Fibroblast of pulmonary artery (primary cell): ENCODE results near the gene SLC35F1.

Experiments
- DNase-seq: peaks from one replicate; pipeline ENCODE4 v3.0.0-alpha.2; 2010; ENCODE audit warnings: low read depth
- H3K4me3 ChIP-seq: replicated peaks from 2 replicates; pipeline ENCODE4 v1.5.1; 2011; ENCODE audit warnings: low read depth, mild to moderate bottlenecking, control low read depth, low read length, moderate library complexity
- CTCF ChIP-seq: IDR thresholded peaks from 2 replicates; pipeline ENCODE4 v1.5.1; 2011; ENCODE audit warnings: mild to moderate bottlenecking, control low read depth, low read length, inconsistent platforms; ENCODE audit errors: missing control alignments

SLC35F1 gene

DNA sequence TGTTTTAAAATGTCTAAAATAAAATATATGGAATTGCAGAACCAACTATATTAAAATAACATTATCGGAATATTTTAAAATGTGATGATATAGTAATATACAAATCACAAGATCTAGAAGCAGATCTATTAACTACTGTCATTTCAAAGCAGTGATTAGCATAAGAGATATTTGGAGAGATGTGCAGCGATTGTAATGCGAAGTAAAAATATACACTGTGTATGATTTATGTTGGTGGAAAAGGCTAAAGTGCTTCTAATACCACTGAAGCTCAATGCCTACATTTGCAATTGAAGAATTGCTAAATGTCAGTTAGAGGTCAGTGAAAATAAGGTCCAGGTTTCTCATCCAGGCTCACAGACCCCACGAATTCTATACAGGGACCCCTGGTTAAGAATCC is 392.4 kb downstream of the SLC35F1 start:
- no peak for DNase-seq
- no peak for TF ChIP-seq CTCF
- H3K4me3 ChIP-seq, result no peak overlapping the region

- DNase-seq, result no peak
- no peak for TF ChIP-seq CTCF
- H3K4me3 ChIP-seq, result no peak overlapping the region
Observed at GRCh38 chr6:118304321-118304720, 397.3 kb downstream of the SLC35F1 start.

GRCh38 chr6:118305081-118305480 is 398.0 kb downstream of the SLC35F1 start:
- no peak for TF ChIP-seq CTCF
- no peak for DNase-seq
- H3K4me3 ChIP-seq, result no peak overlapping the region

DNA sequence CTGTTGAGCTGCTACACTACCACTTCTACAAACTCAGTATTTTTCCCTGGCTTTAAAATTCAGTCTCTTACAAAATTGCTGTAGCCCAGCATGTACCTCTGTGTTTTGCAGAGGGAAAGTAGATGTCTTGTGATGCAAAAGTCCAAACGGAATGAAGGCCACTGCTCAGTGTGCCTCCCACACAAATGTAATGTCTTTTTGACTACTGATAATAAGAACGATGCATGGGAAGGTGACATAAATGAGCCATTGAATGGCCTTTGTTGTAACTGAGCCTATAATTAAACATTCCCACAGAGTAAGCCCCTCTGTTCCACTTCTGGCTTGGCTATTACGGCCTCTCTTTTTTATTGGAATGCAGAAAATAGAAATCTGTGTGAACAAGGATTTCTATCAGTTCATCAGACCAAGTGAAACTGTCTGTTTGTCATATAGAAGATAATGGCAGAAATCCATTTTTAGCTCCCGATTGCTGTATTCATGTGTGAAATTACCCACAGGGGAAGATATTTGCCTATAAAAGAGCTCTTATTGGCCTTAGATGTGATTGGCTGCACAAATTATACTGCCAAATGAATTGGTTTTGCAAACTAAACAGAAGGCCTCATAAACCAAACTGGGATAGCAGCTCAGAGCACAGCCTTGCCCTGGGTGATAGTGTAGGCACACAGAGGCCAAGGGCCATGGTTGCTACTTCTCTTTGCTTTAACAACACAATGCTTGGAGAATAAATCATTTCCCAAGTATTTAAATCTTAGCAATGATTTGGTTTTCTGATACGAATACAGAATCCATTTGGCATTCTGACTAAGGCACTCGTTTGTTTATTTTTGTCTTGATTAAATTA is 399.6 kb downstream of the SLC35F1 start:
- H3K4me3 ChIP-seq, result no peak overlapping the region
- DNase-seq, result no peak
- no peak for TF ChIP-seq CTCF

GRCh38 chr6:118307581-118307980 is 400.5 kb downstream of the SLC35F1 start:
- no peak overlapping the region for H3K4me3 ChIP-seq
- no peak for TF ChIP-seq CTCF
- DNase-seq, result no peak

GRCh38 chr6:118309337-118310093 is 402.5 kb downstream of the SLC35F1 start:
- TF ChIP-seq CTCF, result no peak
- H3K4me3 ChIP-seq, result no peak overlapping the region
- DNase-seq, result no peak

- no peak overlapping the region for H3K4me3 ChIP-seq
- DNase-seq, result no peak
- TF ChIP-seq CTCF, result no peak
Observed at GRCh38 chr6:118313208-118313607, 406.1 kb downstream of the SLC35F1 start.
